Fibroblast of skin of back (primary cell): Measurements from ENCODE around the gene URGCP. TPM values are rescaled to one million over a fixed set of nuclear protein-coding genes. Genes with fewer than 3 reads are reported as not detected.

Source experiments
- DNase-seq: peaks from one replicate; pipeline ENCODE4 v3.0.0-alpha.2; 2013
- polyA plus RNA-seq, 2 experiments: library from polyadenylated mRNA; unstranded; fragments of 120-200 nt; gene quantifications; one replicate each; pipeline ENCODE4 v1.2.1, GENCODE V29; 2013; ENCODE audit not compliant: insufficient read length in 2 of 2

Gene URGCP, protein sequence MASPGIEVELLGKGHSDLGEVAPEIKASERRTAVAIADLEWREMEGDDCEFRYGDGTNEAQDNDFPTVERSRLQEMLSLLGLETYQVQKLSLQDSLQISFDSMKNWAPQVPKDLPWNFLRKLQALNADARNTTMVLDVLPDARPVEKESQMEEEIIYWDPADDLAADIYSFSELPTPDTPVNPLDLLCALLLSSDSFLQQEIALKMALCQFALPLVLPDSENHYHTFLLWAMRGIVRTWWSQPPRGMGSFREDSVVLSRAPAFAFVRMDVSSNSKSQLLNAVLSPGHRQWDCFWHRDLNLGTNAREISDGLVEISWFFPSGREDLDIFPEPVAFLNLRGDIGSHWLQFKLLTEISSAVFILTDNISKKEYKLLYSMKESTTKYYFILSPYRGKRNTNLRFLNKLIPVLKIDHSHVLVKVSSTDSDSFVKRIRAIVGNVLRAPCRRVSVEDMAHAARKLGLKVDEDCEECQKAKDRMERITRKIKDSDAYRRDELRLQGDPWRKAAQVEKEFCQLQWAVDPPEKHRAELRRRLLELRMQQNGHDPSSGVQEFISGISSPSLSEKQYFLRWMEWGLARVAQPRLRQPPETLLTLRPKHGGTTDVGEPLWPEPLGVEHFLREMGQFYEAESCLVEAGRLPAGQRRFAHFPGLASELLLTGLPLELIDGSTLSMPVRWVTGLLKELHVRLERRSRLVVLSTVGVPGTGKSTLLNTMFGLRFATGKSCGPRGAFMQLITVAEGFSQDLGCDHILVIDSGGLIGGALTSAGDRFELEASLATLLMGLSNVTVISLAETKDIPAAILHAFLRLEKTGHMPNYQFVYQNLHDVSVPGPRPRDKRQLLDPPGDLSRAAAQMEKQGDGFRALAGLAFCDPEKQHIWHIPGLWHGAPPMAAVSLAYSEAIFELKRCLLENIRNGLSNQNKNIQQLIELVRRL
- 20.7 TPM for polyA plus RNA-seq (2013, experiment 1 of 2; ENCODE audit: insufficient read length)
- 16.4 TPM for polyA plus RNA-seq (2013, experiment 2 of 2; ENCODE audit: insufficient read length)

- DNase-seq, result peak; percentile 56
These were observed at the start of gene URGCP for GRCh38 chr7:43906331-43907010. URGCP (minus strand) TSS chr7:43906596; CDS start chr7:43906575, 21 bp downstream.

DNA sequence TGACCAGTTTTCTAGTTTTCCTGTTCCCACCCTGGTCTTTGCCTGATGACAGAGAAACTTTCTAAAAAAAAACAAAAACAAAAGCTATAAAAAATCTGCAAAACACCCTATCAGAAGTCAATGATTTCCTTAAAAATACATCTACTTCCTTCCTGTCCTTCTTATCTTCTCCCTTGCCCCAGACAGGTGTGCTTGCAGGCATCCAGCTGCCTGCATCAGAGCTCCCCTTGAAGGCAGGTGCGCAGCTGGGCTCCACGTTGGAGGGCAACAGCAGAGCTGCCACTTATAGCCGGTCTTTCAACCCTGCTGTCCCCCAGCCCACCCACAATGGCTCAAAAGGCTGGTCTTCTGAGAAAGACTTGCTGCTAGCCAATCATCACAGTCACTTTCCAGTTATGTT, 49.6 kb upstream of the URGCP start:
- no peak for DNase-seq

- DNase-seq, result peak; percentile 50
These were observed 48.3 kb upstream of the URGCP start for GRCh38 chr7:43954524-43955228.

GRCh38 chr7:43953071-43953470, 46.7 kb upstream of the URGCP start:
- DNase-seq, result no peak

- DNase-seq, result no peak
These were observed 45.6 kb upstream of the URGCP start for GRCh38 chr7:43952028-43952427.

DNA sequence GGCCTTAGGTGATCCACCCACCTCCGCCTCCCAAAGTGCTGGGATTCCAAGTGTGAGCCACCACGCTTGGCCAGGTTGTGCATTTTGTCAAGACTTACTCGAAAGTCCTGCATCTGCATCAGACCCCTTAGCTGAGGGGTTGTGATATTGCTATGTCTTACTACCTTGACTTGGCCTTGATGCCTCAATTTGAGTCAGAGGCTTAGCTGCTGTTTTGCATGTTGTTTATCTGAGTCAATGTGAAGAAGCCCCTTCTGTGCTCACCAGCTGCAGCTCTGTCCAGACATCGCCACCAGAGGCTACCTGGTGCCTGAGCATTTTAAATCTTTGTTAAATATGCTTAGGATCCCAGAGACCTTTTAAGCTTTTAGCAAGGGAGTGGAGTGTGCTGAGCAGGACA, 37.9 kb upstream of the URGCP start:
- DNase-seq, result no peak

- no peak for DNase-seq
These were observed 37.2 kb upstream of the URGCP start for GRCh38 chr7:43943417-43944187.

- no peak for DNase-seq
These were observed 36.6 kb upstream of the URGCP start for GRCh38 chr7:43942997-43943396.

GRCh38 chr7:43942250-43942649, 35.9 kb upstream of the URGCP start:
- no peak for DNase-seq

DNA sequence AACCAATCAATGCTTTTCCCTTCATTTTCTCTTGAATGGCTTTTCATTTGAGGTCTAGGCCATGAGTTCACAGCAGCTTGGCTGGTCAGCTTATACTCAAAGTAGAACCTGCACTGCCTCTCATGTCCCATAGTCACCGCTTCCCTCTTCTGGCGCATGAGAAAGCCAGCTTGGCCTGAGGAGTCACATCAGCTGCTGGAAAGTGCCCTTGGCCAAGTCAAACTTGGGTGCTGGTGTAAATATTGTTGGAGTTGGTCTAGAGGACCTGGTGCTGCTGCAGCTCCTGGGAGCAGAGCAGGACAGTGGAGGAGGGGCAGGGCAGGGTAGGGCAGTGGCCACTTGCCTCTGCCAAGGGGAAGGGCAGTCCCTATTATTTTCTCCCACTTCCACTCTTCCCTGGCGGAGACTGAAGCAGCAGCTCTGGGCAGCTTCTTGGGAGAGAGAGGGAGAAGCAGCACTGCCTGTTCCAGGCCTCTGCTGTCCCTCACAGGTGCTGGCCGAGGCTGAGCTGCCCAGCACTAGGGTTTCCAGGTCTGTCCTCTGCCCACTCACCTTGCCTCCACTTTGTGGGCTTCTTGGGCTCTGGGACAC, 32.6 kb upstream of the URGCP start:
- DNase-seq, result no peak

GRCh38 chr7:43937444-43937843, 31.0 kb upstream of the URGCP start:
- DNase-seq, result no peak

- DNase-seq, result no peak
These were observed 27.6 kb upstream of the URGCP start for GRCh38 chr7:43933902-43934560.

- no peak for DNase-seq
These were observed 24.9 kb upstream of the URGCP start for GRCh38 chr7:43931346-43931745.

DNA sequence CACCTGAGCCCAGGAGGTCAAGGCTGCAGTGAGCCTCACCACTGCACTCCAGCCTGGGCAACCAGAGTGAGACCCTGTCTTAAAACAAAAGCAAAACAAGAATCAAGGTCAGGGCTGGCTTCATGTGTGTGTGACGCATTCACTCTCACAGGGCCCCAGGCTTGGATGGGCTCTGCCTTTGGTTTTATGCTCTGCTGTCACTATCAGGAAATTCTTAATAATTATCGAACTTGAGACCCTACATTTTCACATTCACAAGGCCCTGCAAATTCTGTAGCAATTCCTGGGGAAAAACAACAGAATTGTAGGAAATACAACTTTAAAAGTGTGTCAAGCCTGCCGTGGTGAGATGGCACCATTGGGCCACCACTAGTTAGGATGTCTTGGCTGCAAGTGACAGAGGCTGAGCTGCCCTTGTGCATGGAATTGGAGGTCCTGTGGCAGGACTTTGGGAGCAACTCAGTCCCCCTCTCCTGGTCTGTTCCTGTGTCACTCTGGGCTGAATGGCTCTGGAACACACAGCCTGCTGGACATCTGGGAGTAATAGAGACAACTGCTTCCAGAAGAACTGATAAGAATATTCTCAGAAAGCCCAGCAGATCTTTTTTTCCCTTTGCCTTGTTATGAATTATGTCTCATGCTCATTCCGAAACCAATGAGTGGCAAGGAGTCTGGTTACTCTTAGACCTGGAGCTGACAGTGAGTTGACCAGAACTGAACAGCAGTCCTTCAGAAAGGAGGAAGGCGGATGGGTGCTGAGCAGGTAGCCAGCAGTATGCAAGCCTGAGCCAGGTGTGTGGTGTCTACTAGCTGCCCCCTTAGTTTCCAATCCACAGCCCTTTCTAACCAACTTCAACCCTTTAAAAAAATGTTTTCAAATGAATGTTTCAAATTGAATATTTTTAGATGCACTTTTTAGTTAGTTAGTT, 23.4 kb upstream of the URGCP start:
- DNase-seq, result no peak

- DNase-seq, result no peak
These were observed 21.4 kb upstream of the URGCP start for GRCh38 chr7:43927810-43928209.

- DNase-seq, result no peak
These were observed 20.4 kb upstream of the URGCP start for GRCh38 chr7:43926798-43927123.

DNA sequence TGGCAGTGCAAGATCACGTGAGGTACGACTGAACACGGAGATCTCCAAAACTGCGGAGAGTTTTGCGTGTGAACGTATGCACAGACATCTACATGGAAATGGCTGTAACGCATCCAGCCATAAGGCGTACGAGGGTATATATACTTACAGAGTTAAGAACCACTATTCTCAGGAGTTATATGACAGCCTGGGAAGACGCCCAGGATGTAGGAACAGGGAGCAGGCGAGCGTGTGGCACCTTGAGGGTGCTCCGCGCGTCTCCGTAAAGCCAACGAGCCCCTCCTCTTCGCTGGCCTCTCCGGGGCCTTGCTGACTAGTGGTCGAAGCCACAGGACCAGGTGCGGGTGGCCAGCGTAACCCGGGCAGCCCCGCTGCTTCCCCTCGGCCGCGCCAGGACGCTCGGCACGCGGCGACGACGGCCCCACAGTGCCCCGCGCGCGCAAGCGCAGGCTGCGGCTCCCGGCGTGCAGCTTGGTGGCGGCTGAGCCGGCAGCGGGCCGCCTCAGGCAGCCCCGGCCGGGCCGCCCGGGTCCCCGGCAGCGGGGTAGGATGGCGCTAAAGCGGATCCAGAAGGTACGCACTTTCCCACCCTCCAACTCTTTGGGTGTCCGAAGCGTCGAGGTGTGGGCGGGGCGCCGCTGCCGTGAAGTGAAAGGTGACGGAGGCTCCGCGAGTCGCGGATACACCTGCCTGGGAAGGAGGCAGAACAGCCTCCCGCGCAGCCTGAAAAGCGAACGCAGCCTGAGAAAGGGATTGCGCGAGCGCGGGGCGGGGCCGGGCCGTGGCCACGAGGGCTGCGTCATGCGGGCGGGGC, 19.8 kb upstream of the URGCP start, which contains the start of gene UBE2D4:
Gene UBE2D4, plus strand, starts transcription at position 453 of the 814 bp plus-strand sequence. Its CDS starts 97 bp downstream, at position 550.
- peak; percentile 63 for DNase-seq

GRCh38 chr7:43922726-43923125, 16.3 kb upstream of the URGCP start:
- DNase-seq, result no peak
